SK-N-SH (cell line): ENCODE data around the gene RPL10. TPM values are rescaled to one million over a fixed set of nuclear protein-coding genes. Genes with fewer than 3 reads are reported as not detected.

ENCODE experiments used
- CTCF ChIA-PET: fragments of 300-600, 350-600 bp; formaldehyde crosslinking; extraction: SDS; loops from one replicate; lab custom pipeline; 2021; lab: Yijun Ruan, JAX
- POLR2A ChIA-PET: fragments of 350-600 bp; sonication (Branson Sonifier 250); formaldehyde crosslinking; extraction: SDS; loops from one replicate; lab custom pipeline; 2020; ENCODE audit warnings: antibody characterized with exemption, inconsistent platforms; lab: Yijun Ruan, JAX
- DNase-seq: peaks from one replicate; pipeline ENCODE4 v3.0.0; 2012
- H2AFZ ChIP-seq: fragments of 200-600 bp; sonication (generic); 2 replicates; pipeline ENCODE4 v1.8.1; 2016; ENCODE audit warnings: antibody characterized with exemption, mild to moderate bottlenecking, low read depth
- H3F3A ChIP-seq: fragments of 200-600 bp; sonication (generic); replicated peaks from 2 replicates; pipeline ENCODE3; 2016; ENCODE audit warnings: antibody characterized with exemption, mild to moderate bottlenecking; ENCODE audit not compliant: insufficient read depth
- H3K27ac ChIP-seq, 2 experiments: fragments of 200-500 bp in 1 of 2; fragments of 200-600 bp in 1 of 2; sonication (Bioruptor generic) in 1 of 2; sonication (generic), shearing (Covaris generic) in 1 of 2; 2 replicates each; pipeline versions ENCODE4 v1.5.1 to v1.6.1; 2014 to 2016; ENCODE audit warnings: low read depth in 2 of 2, inconsistent platforms in 1 of 2, low read length in 1 of 2, mild to moderate bottlenecking in 1 of 2, mixed read lengths in 1 of 2
- H3K27me3 ChIP-seq: fragments of 200-600 bp; sonication (generic), shearing (Covaris generic); 2 replicates; pipeline ENCODE4 v1.6.1; 2016; ENCODE audit warnings: mixed run types; ENCODE audit not compliant: insufficient read depth
- H3K36me3 ChIP-seq, 2 experiments: fragments of 200-500 bp in 1 of 2; fragments of 200-600 bp in 1 of 2; sonication (Bioruptor generic) in 1 of 2; sonication (generic) in 1 of 2; replicated peaks in 1 of 2; 2 replicates each; pipeline versions ENCODE3 to v1.5.1; 2014 to 2016; ENCODE audit warnings: low read length in 1 of 2, mild to moderate bottlenecking in 1 of 2; ENCODE audit not compliant: insufficient read depth in 2 of 2, control insufficient read depth in 1 of 2
- H3K4me1 ChIP-seq, 2 experiments: fragments of 200-500 bp in 1 of 2; fragments of 200-600 bp in 1 of 2; sonication (Bioruptor generic) in 1 of 2; sonication (generic), shearing (Covaris generic) in 1 of 2; 2 replicates each; pipeline versions ENCODE4 v1.5.1 to v1.6.1; 2014 to 2016; ENCODE audit warnings: low read depth in 1 of 2, low read length in 1 of 2, mixed run types in 1 of 2; ENCODE audit not compliant: insufficient read depth in 2 of 2, control insufficient read depth in 1 of 2
- H3K4me2 ChIP-seq: fragments of 200-600 bp; sonication (generic), shearing (Covaris generic); 2 replicates; pipeline ENCODE4 v1.6.1; 2017; ENCODE audit warnings: mixed run types
- H3K4me3 ChIP-seq, 2 experiments: fragments of 200-500 bp in 1 of 2; fragments of 200-600 bp in 1 of 2; sonication (Bioruptor generic) in 1 of 2; sonication (generic), shearing (Covaris generic) in 1 of 2; 2 replicates each; pipeline versions ENCODE4 v1.5.1 to v1.8.1; 2014 to 2016; ENCODE audit warnings: low read depth in 2 of 2, inconsistent platforms in 1 of 2, low read length in 1 of 2, mild to moderate bottlenecking in 1 of 2, mixed read lengths in 1 of 2, moderate library complexity in 1 of 2
- H3K79me2 ChIP-seq: fragments of 200-600 bp; sonication (generic); 2 replicates; pipeline ENCODE4 v1.8.1; 2017; ENCODE audit warnings: mild to moderate bottlenecking; ENCODE audit not compliant: insufficient read depth
- H3K9ac ChIP-seq: fragments of 200-600 bp; sonication (generic); 2 replicates; pipeline ENCODE4 v1.6.1; 2017; ENCODE audit warnings: mixed run types
- H3K9me2 ChIP-seq: fragments of 200-600 bp; sonication (generic); 2 replicates; pipeline ENCODE4 v1.6.1; 2017; ENCODE audit warnings: mixed run types
- H3K9me3 ChIP-seq: fragments of 200-600 bp; sonication (generic); 2 replicates; pipeline ENCODE4 v1.6.1; 2017; ENCODE audit warnings: mixed run types, mild to moderate bottlenecking, moderate library complexity
- H4K20me1 ChIP-seq: fragments of 200-600 bp; sonication (generic); 2 replicates; pipeline ENCODE4 v1.6.1; 2017; ENCODE audit warnings: mild to moderate bottlenecking, mixed run types; ENCODE audit not compliant: insufficient read depth
- ELF1 ChIP-seq: IDR thresholded peaks from 2 replicates; pipeline ENCODE4 v1.4.0; 2012
- EZH2phosphoT487 ChIP-seq: fragments of 200-600 bp; sonication (generic); IDR thresholded peaks from 2 replicates; pipeline ENCODE4 v1.6.1; 2017; ENCODE audit warnings: low read depth, mixed run types, mild to moderate bottlenecking, antibody characterized with exemption, moderate library complexity, borderline replicate concordance
- FOXJ3 ChIP-seq: sonication (generic); formaldehyde crosslinking; IDR thresholded peaks from 2 replicates; pipeline ENCODE4 v1.5.1; 2020; ENCODE audit warnings: mild to moderate bottlenecking, missing genetic modification reagents
- GABPA ChIP-seq: IDR thresholded peaks from 2 replicates; pipeline ENCODE4 v1.4.0; 2012; ENCODE audit warnings: low read depth, mild to moderate bottlenecking
- IRF3 ChIP-seq: fragments of 150-350 bp; IDR thresholded peaks from 2 replicates; pipeline ENCODE4 v1.6.1; 2016; ENCODE audit warnings: mild to moderate bottlenecking, low read depth, low read length
- JUND ChIP-seq: IDR thresholded peaks from 2 replicates; pipeline ENCODE4 v1.4.0; 2012
- MEF2A ChIP-seq: IDR thresholded peaks from 2 replicates; pipeline ENCODE4 v1.4.0; 2012; ENCODE audit warnings: low read depth, borderline replicate concordance
- MXI1 ChIP-seq: IDR thresholded peaks from 2 replicates; pipeline ENCODE4 v1.6.1; 2012; ENCODE audit warnings: mild to moderate bottlenecking, low read depth, low read length, improper control_type of control experiment
- NFIC ChIP-seq: IDR thresholded peaks from 2 replicates; pipeline ENCODE4 v1.4.0; 2012; ENCODE audit warnings: borderline replicate concordance
- PBX3 ChIP-seq: IDR thresholded peaks from 2 replicates; pipeline ENCODE4; 2012
- POLR2AphosphoS5 ChIP-seq: IDR thresholded peaks from 2 replicates; pipeline ENCODE4 v1.6.1; 2012; ENCODE audit warnings: low read depth, low read length
- RCOR1 ChIP-seq: fragments of 150-350 bp; IDR thresholded peaks from 2 replicates; pipeline ENCODE4 v1.6.1; 2017; ENCODE audit warnings: antibody characterized with exemption, low read length
- REST ChIP-seq: IDR thresholded peaks from 2 replicates; pipeline ENCODE4 v1.6.1; 2012; ENCODE audit warnings: mild to moderate bottlenecking, low read depth, low read length, moderate library complexity
- TEAD4 ChIP-seq: IDR thresholded peaks from 2 replicates; pipeline ENCODE4 v1.4.0; 2012; ENCODE audit warnings: mild to moderate bottlenecking, borderline replicate concordance; ENCODE audit not compliant: insufficient read depth
- USF2 ChIP-seq: fragments of 150-350 bp; IDR thresholded peaks from 2 replicates; pipeline ENCODE4 v1.6.1; 2017; ENCODE audit warnings: antibody characterized with exemption, low read length, low read depth, borderline replicate concordance
- WGBS: methylation state at CpG from one replicate; pipeline ENCODE4 v1.1.6; 2017; ENCODE audit warnings: low lambda C conversion rate; 5-methylcytosine and 5-hydroxymethylcytosine counted together
- polyA plus RNA-seq, 3 experiments: library from polyadenylated mRNA; depleted of rRNA; stranded (reverse); fragments of >200 nt; gene quantifications; 2 replicates each; pipeline ENCODE4 v1.2.3, GENCODE V29; 2012

RPL10 gene
- polyA plus RNA-seq, 1 of the 3 experiments (the other 2 are of a cell fraction), result 4,562 TPM

GRCh38 chrX:154354516-154354915 lies 43.7 kb upstream of the RPL10 start:
- Histone ChIP-seq H3K9ac (no peak overlapping the region), H2AFZ (no peak overlapping the region), H3K4me1 (no peaks in the 10 kb centered on the region), H3K36me3 (peaks cover 6 to 77% of the 10 kb centered on the region in 2 experiments), H3K9me2 (no peaks in the 10 kb centered on the region), H3K79me2 (peaks cover 31% of the 10 kb centered on the region), H3K9me3 (no peaks in the 10 kb centered on the region), H3K27ac (no peak overlapping the region), H3K27me3 (no peaks in the 10 kb centered on the region), H4K20me1 (peaks cover 100% of the 10 kb centered on the region), H3K4me2 (no peak overlapping the region), H3K4me3 (no peak overlapping the region), H3F3A (peaks cover 59% of the 10 kb centered on the region)
- POLR2A ChIA-PET, result interaction anchor here (1.3 kb wide), 1 partner anchor 12 kb away, joined by 4 read pairs; no protein-coding TSS in a partner anchor
- CTCF ChIA-PET, result interaction anchor here (0.7 kb wide), 1 partner anchor 8 kb away, joined by 3 read pairs; no protein-coding TSS in a partner anchor
- TF ChIP-seq IRF3 (no peak), FOXJ3 (CRISPR knock-in tag) (no peak), ELF1 (no peak), MEF2A (no peak), PBX3 (no peak), NFIC (no peak), MXI1 (no peak), GABPA (no peak), RCOR1 (no peak), REST (no peak)
- no peak for DNase-seq
- 48% methylated on average over 5 of the region's 13 CpGs for WGBS

GRCh38 chrX:154355094-154355775 lies 42.9 kb upstream of the RPL10 start:
- ChIA-PET CTCF (interaction anchor here (0.7 kb wide), 1 partner anchor 8 kb away, joined by 3 read pairs; no protein-coding TSS in a partner anchor), POLR2A (no interaction called here)
- H3K9me2 ChIP-seq, result no peaks in the 10 kb centered on the region
- H3K79me2 ChIP-seq, result peaks cover 37% of the 10 kb centered on the region
- H3K9me3 ChIP-seq, result no peaks in the 10 kb centered on the region
- WGBS, result 77% methylated on average over 16 of the region's 30 CpGs
- no peak overlapping the region for H3K4me3 ChIP-seq
- peaks cover 6 to 78% of the 10 kb centered on the region in 2 experiments for H3K36me3 ChIP-seq
- no peak overlapping the region for H2AFZ ChIP-seq
- peaks cover 54% of the 10 kb centered on the region for H3F3A ChIP-seq
- H3K4me1 ChIP-seq, result no peaks in the 10 kb centered on the region
- H4K20me1 ChIP-seq, result peaks cover 100% of the 10 kb centered on the region
- H3K4me2 ChIP-seq, result no peak overlapping the region
- no peaks in the 10 kb centered on the region for H3K27me3 ChIP-seq
- no peak overlapping the region for H3K27ac ChIP-seq
- no peak for DNase-seq
- no peak overlapping the region for H3K9ac ChIP-seq
- TF ChIP-seq TEAD4 (no peak), GABPA (no peak), MXI1 (no peak), JUND (no peak), EZH2phosphoT487 (no peak), REST (no peak), USF2 (no peak), POLR2AphosphoS5 (no peak)
